ENCODE results near the gene UGCG. TPM values are rescaled to one million over a fixed set of nuclear protein-coding genes. Genes with fewer than 3 reads are reported as not detected.
"Not testable (repeated sequence)": the region's sequence is repeated elsewhere in the genome, so short reads cannot be mapped to it uniquely, and the experiment has no call there.

UGCG gene
- total RNA-seq, 1 donor from 2014 or later: 22.4 TPM

GRCh38 chr9:111874500-111874899, 22.1 kb upstream of the UGCG start:
- Mint-ChIP-seq H3K9me3 (peaks cover 4% of the 10 kb centered on the region), H3K27me3 (peaks cover 25% of the 10 kb centered on the region)
- intact Hi-C loops (cut with micrococcal nuclease): no loop called here

GRCh38 chr9:111875291-111875690, 21.3 kb upstream of the UGCG start:
- H3K9me3 Mint-ChIP-seq; H3K4me3 Mint-ChIP-seq; intact Hi-C loops (cut with micrococcal nuclease); DNase-seq; H3K36me3 Mint-ChIP-seq (ENCODE audit: low read depth); H3K27ac Mint-ChIP-seq: not testable (repeated sequence)
- H3K27me3 Mint-ChIP-seq: peaks cover 29% of the 10 kb centered on the region
- H3K4me1 Mint-ChIP-seq: peaks cover 12% of the 10 kb centered on the region

More at GRCh38 chr9:111874500-111874899, 22.1 kb upstream of the UGCG start:
- Mint-ChIP-seq H3K4me3 (no peak overlapping the region), H3K4me1 (peaks cover 12% of the 10 kb centered on the region), H3K36me3 (ENCODE audit: low read depth) (peaks cover 3% of the 10 kb centered on the region), H3K27ac (no peak overlapping the region)
- DNase-seq: no peak

- peaks cover 28% of the 10 kb centered on the region for H3K27me3 Mint-ChIP-seq
- H3K4me3 Mint-ChIP-seq; H3K27ac Mint-ChIP-seq; DNase-seq; intact Hi-C loops (cut with micrococcal nuclease); H3K36me3 Mint-ChIP-seq (ENCODE audit: low read depth); H3K9me3 Mint-ChIP-seq; H3K4me1 Mint-ChIP-seq: not testable (repeated sequence)
These were observed 20.9 kb upstream of the UGCG start for GRCh38 chr9:111875691-111876090.

- peaks cover 5% of the 10 kb centered on the region for H3K4me1 Mint-ChIP-seq
- peaks cover 3% of the 10 kb centered on the region for H3K36me3 Mint-ChIP-seq (ENCODE audit: low read depth)
- DNase-seq: no peak
- H3K27ac Mint-ChIP-seq: no peak overlapping the region
- H3K9me3 Mint-ChIP-seq: peaks cover 7% of the 10 kb centered on the region
- no peak overlapping the region for H3K4me3 Mint-ChIP-seq
- intact Hi-C loops (cut with micrococcal nuclease): no loop called here
- peaks cover 25% of the 10 kb centered on the region for H3K27me3 Mint-ChIP-seq
These were observed 20.4 kb upstream of the UGCG start for GRCh38 chr9:111876179-111876578.

GRCh38 chr9:111877420-111877819, 19.2 kb upstream of the UGCG start:
- no peak for DNase-seq
- peaks cover 27% of the 10 kb centered on the region for H3K27me3 Mint-ChIP-seq
- no peak overlapping the region for H3K4me3 Mint-ChIP-seq
- H3K4me1 Mint-ChIP-seq: no peaks in the 10 kb centered on the region
- intact Hi-C loops (cut with micrococcal nuclease): no loop called here
- H3K36me3 Mint-ChIP-seq (ENCODE audit: low read depth): peaks cover 3% of the 10 kb centered on the region
- peaks cover 7% of the 10 kb centered on the region for H3K9me3 Mint-ChIP-seq
- no peak overlapping the region for H3K27ac Mint-ChIP-seq

GRCh38 chr9:111878946-111879345, 17.7 kb upstream of the UGCG start:
- no peak overlapping the region for H3K27ac Mint-ChIP-seq
- intact Hi-C loops (cut with micrococcal nuclease): no loop called here
- H3K9me3 Mint-ChIP-seq: peaks cover 7% of the 10 kb centered on the region
- no peak for DNase-seq
- H3K36me3 Mint-ChIP-seq (ENCODE audit: low read depth): peaks cover 3% of the 10 kb centered on the region
- H3K27me3 Mint-ChIP-seq: peaks cover 22% of the 10 kb centered on the region
- H3K4me1 Mint-ChIP-seq: no peaks in the 10 kb centered on the region
- H3K4me3 Mint-ChIP-seq: no peak overlapping the region

- no peaks in the 10 kb centered on the region for H3K36me3 Mint-ChIP-seq (ENCODE audit: low read depth)
- H3K4me3 Mint-ChIP-seq: no peak overlapping the region
- peaks cover 3% of the 10 kb centered on the region for H3K4me1 Mint-ChIP-seq
- no peak overlapping the region for H3K27ac Mint-ChIP-seq
- DNase-seq: no peak
- H3K27me3 Mint-ChIP-seq: peaks cover 9% of the 10 kb centered on the region
- no peaks in the 10 kb centered on the region for H3K9me3 Mint-ChIP-seq
- intact Hi-C loops (cut with micrococcal nuclease): no loop called here
These were observed 9.5 kb upstream of the UGCG start for GRCh38 chr9:111886983-111887718.

GRCh38 chr9:111890334-111890733, 6.3 kb upstream of the UGCG start:
- no peak overlapping the region for H3K27ac Mint-ChIP-seq
- H3K4me1 Mint-ChIP-seq: peaks cover 8% of the 10 kb centered on the region
- H3K36me3 Mint-ChIP-seq (ENCODE audit: low read depth): no peaks in the 10 kb centered on the region
- no peaks in the 10 kb centered on the region for H3K9me3 Mint-ChIP-seq
- intact Hi-C loops (cut with micrococcal nuclease): loop anchor here (10.0 kb wide), 2 partner anchors 126 to 256 kb away; partner anchors contain the start of gene DNAJC25
- no peak for DNase-seq
- H3K4me3 Mint-ChIP-seq: no peak overlapping the region
- H3K27me3 Mint-ChIP-seq: peaks cover 4% of the 10 kb centered on the region

- H3K36me3 Mint-ChIP-seq (ENCODE audit: low read depth); DNase-seq; H3K4me3 Mint-ChIP-seq; H3K27ac Mint-ChIP-seq; H3K9me3 Mint-ChIP-seq; H3K27me3 Mint-ChIP-seq: not testable (repeated sequence)
- H3K4me1 Mint-ChIP-seq: peaks cover 11% of the 10 kb centered on the region
- intact Hi-C loops (cut with micrococcal nuclease): loop anchor here (10.0 kb wide), 2 partner anchors 126 to 256 kb away; partner anchors contain the start of gene DNAJC25
These were observed 5.7 kb upstream of the UGCG start for GRCh38 chr9:111890867-111891266.

GRCh38 chr9:111891910-111892499, 4.6 kb upstream of the UGCG start:
- Mint-ChIP-seq H3K27me3 (peaks cover 2% of the 10 kb centered on the region), H3K27ac (no peak overlapping the region), H3K4me3 (no peak overlapping the region), H3K9me3 (no peaks in the 10 kb centered on the region), H3K4me1 (peaks cover 14% of the 10 kb centered on the region), H3K36me3 (ENCODE audit: low read depth) (no peaks in the 10 kb centered on the region)
- peak; percentile 70 for DNase-seq
- intact Hi-C loops (cut with micrococcal nuclease): loop anchor here (10.0 kb wide), 2 partner anchors 127 to 257 kb away; partner anchors contain the start of gene DNAJC25

- DNase-seq: no peak
- no peak overlapping the region for H3K27ac Mint-ChIP-seq
- no peaks in the 10 kb centered on the region for H3K36me3 Mint-ChIP-seq (ENCODE audit: low read depth)
- intact Hi-C loops (cut with micrococcal nuclease): loop anchor here (1.0 to 10.0 kb wide), 10 partner anchors 13 to 483 kb away; partner anchors contain the start of genes DNAJC25, HSDL2 and PTBP3
- H3K27me3 Mint-ChIP-seq: no peaks in the 10 kb centered on the region
- no peaks in the 10 kb centered on the region for H3K9me3 Mint-ChIP-seq
- H3K4me3 Mint-ChIP-seq: peak overlapping the region; percentile 96
- H3K4me1 Mint-ChIP-seq: peaks cover 19% of the 10 kb centered on the region
These were observed 457 bp downstream of the UGCG start for GRCh38 chr9:111896942-111897600.

- Mint-ChIP-seq H3K27ac (no peak overlapping the region), H3K4me1 (peaks cover 15% of the 10 kb centered on the region), H3K9me3 (no peaks in the 10 kb centered on the region), H3K4me3 (no peak overlapping the region), H3K36me3 (ENCODE audit: low read depth) (no peaks in the 10 kb centered on the region), H3K27me3 (no peaks in the 10 kb centered on the region)
- DNase-seq: peak; percentile 77
- intact Hi-C loops (cut with micrococcal nuclease): loop anchor here (1.0 to 10.0 kb wide), 9 partner anchors 13 to 435 kb away; partner anchors contain the start of genes DNAJC25 and PTBP3
These were observed 1.1 kb downstream of the UGCG start for GRCh38 chr9:111897601-111898137.

- DNase-seq: no peak
These were observed 1.9 kb downstream of the UGCG start for GRCh38 chr9:111898331-111899096.

More at GRCh38 chr9:111898331-111899096, 1.9 kb downstream of the UGCG start:
- H3K4me3 Mint-ChIP-seq: no peak overlapping the region
- no peaks in the 10 kb centered on the region for H3K36me3 Mint-ChIP-seq (ENCODE audit: low read depth)
- H3K27ac Mint-ChIP-seq: no peak overlapping the region
- no peaks in the 10 kb centered on the region for H3K9me3 Mint-ChIP-seq
- H3K4me1 Mint-ChIP-seq: peaks cover 14% of the 10 kb centered on the region
- no peaks in the 10 kb centered on the region for H3K27me3 Mint-ChIP-seq
- intact Hi-C loops (cut with micrococcal nuclease): loop anchor here (1.0 to 10.0 kb wide), 4 partner anchors 18 to 434 kb away; partner anchors contain the start of genes DNAJC25 and PTBP3

Data from activated CD4-positive, alpha-beta T cell treated with anti-CD3 and anti-CD28 coated beads, Interleukin-2, amount 10 ng/mL, durations not matched to agents 24 days and 14 days (primary cell).